ENCODE results near the gene AKAP12. TPM values are rescaled to one million over a fixed set of nuclear protein-coding genes. Genes with fewer than 3 reads are reported as not detected.

Gene AKAP12
- polyA plus RNA-seq, 3 donors from 2014 or later, result 0.19 to 0.21 TPM; not detected in 1

GRCh38 chr6:151243481-151243880, 3.7 kb downstream of the AKAP12 start:
- H3K36me3 Mint-ChIP-seq, result no peaks in the 10 kb centered on the region
- no peak overlapping the region for H3K4me3 Mint-ChIP-seq
- H3K9me3 Mint-ChIP-seq, result no peaks in the 10 kb centered on the region
- peaks cover 6 to 22% (median 16%) of the 10 kb centered on the region in 3 donors for H3K27me3 Mint-ChIP-seq (ENCODE audit: low read depth in 3 of 3)
- DNase-seq, result no peak
- H3K4me1 Mint-ChIP-seq, result peaks cover 4 to 5% of the 10 kb centered on the region in 2 donors
- H3K27ac Mint-ChIP-seq, result no peak overlapping the region

DNA sequence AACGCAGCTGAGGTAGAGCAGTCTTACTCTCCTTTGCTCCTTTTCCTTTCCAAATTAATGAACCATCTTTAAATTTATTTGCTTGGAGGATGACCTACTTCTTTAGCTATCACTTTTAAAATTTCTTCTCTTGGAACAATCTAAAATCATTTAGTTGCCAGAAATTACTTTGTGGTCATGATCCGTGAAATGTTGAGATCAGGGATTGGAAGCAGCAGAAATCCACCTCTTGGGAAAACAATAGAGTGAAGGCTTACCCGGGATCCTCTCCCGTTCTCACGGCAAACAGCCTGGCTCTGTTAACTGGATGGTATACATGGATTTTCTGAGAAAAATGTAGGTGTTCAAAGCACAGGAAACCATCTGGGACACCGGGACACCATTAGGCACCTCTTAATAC, 7.7 kb downstream of the AKAP12 start:
- Mint-ChIP-seq H3K27me3 (ENCODE audit: low read depth in 3 of 3) (peaks cover 6 to 10% (median 6%) of the 10 kb centered on the region in 3 donors), H3K27ac (no peak overlapping the region), H3K9me3 (no peaks in the 10 kb centered on the region), H3K4me1 (no peaks in the 10 kb centered on the region), H3K4me3 (no peak overlapping the region), H3K36me3 (no peaks in the 10 kb centered on the region)
- no peak for DNase-seq

DNA sequence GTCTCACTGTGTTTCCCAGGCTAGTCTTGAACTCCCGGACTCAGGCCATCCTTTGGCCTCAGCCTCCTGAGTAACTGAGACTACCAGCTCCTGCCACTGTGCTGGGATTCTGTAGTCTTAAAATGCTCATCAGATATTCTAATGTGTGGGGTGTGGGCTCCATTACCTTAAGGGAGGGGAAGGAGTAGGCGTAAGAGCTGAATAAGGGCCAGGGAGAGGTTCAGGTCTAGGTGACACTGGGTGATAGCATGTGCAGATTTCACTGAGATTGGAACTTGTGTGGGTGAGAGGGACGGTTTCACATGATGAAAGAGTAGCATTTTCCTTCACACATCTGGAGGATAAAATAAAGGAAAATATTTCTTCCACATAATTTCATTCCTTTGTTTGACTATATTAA, 8.5 kb downstream of the AKAP12 start:
- Mint-ChIP-seq H3K27ac (no peak overlapping the region), H3K4me3 (no peak overlapping the region), H3K36me3 (no peaks in the 10 kb centered on the region), H3K9me3 (no peaks in the 10 kb centered on the region), H3K4me1 (no peaks in the 10 kb centered on the region), H3K27me3 (ENCODE audit: low read depth in 3 of 3) (peaks cover 6 to 7% (median 6%) of the 10 kb centered on the region in 3 donors)
- DNase-seq, result no peak

- Mint-ChIP-seq H3K27ac (no peak overlapping the region), H3K4me3 (no peak overlapping the region), H3K9me3 (no peaks in the 10 kb centered on the region), H3K27me3 (ENCODE audit: low read depth in 3 of 3) (peaks cover 3 to 8% (median 4%) of the 10 kb centered on the region in 3 donors), H3K36me3 (no peaks in the 10 kb centered on the region), H3K4me1 (no peaks in the 10 kb centered on the region)
- no peak for DNase-seq
Observed at GRCh38 chr6:151252634-151253033, 12.9 kb downstream of the AKAP12 start.

- no peak overlapping the region for H3K4me3 Mint-ChIP-seq
- peaks cover 2 to 3% (median 3%) of the 10 kb centered on the region in 3 donors for H3K27me3 Mint-ChIP-seq (ENCODE audit: low read depth in 3 of 3)
- no peaks in the 10 kb centered on the region for H3K4me1 Mint-ChIP-seq
- no peaks in the 10 kb centered on the region for H3K9me3 Mint-ChIP-seq
- H3K36me3 Mint-ChIP-seq, result no peaks in the 10 kb centered on the region
- H3K27ac Mint-ChIP-seq, result no peak overlapping the region
- no peak for DNase-seq
Observed at GRCh38 chr6:151254451-151255081, 14.8 kb downstream of the AKAP12 start.

GRCh38 chr6:151255811-151256210, 16.0 kb downstream of the AKAP12 start:
- no peak for DNase-seq
- Mint-ChIP-seq H3K4me3 (no peak overlapping the region), H3K4me1 (no peaks in the 10 kb centered on the region), H3K27me3 (ENCODE audit: low read depth in 3 of 3) (peaks cover 2 to 7% (median 6%) of the 10 kb centered on the region in 3 donors), H3K36me3 (no peaks in the 10 kb centered on the region), H3K9me3 (no peaks in the 10 kb centered on the region), H3K27ac (no peak overlapping the region)

- DNase-seq, result no peak
- no peak overlapping the region for H3K27ac Mint-ChIP-seq
- H3K4me1 Mint-ChIP-seq, result no peaks in the 10 kb centered on the region
- no peaks in the 10 kb centered on the region for H3K36me3 Mint-ChIP-seq
- H3K4me3 Mint-ChIP-seq, result no peak overlapping the region
- no peaks in the 10 kb centered on the region for H3K9me3 Mint-ChIP-seq
- peaks cover 2 to 7% (median 3%) of the 10 kb centered on the region in 3 donors for H3K27me3 Mint-ChIP-seq (ENCODE audit: low read depth in 3 of 3)
Observed at GRCh38 chr6:151257985-151258445, 18.2 kb downstream of the AKAP12 start.

- no peak for DNase-seq
- no peaks in the 10 kb centered on the region for H3K4me1 Mint-ChIP-seq
- H3K27me3 Mint-ChIP-seq (ENCODE audit: low read depth in 3 of 3), result peaks cover 3 to 9% (median 8%) of the 10 kb centered on the region in 3 donors
- H3K36me3 Mint-ChIP-seq, result no peaks in the 10 kb centered on the region
- no peaks in the 10 kb centered on the region for H3K9me3 Mint-ChIP-seq
- no peak overlapping the region for H3K4me3 Mint-ChIP-seq
- H3K27ac Mint-ChIP-seq, result no peak overlapping the region
Observed at GRCh38 chr6:151260205-151260604, 20.4 kb downstream of the AKAP12 start.

- no peaks in the 10 kb centered on the region for H3K4me1 Mint-ChIP-seq
- no peaks in the 10 kb centered on the region for H3K36me3 Mint-ChIP-seq
- H3K9me3 Mint-ChIP-seq, result no peaks in the 10 kb centered on the region
- no peak overlapping the region for H3K27ac Mint-ChIP-seq
- peaks cover 3 to 12% (median 7%) of the 10 kb centered on the region in 3 donors for H3K27me3 Mint-ChIP-seq (ENCODE audit: low read depth in 3 of 3)
- no peak for DNase-seq
- H3K4me3 Mint-ChIP-seq, result no peak overlapping the region
Observed at GRCh38 chr6:151263035-151263434, 23.3 kb downstream of the AKAP12 start.

- Mint-ChIP-seq H3K27me3 (ENCODE audit: low read depth in 3 of 3) (peaks cover 3 to 12% (median 7%) of the 10 kb centered on the region in 3 donors), H3K27ac (no peak overlapping the region), H3K36me3 (no peaks in the 10 kb centered on the region), H3K4me1 (no peaks in the 10 kb centered on the region), H3K9me3 (no peaks in the 10 kb centered on the region), H3K4me3 (no peak overlapping the region)
- no peak for DNase-seq
Observed at GRCh38 chr6:151263967-151264366, 24.2 kb downstream of the AKAP12 start.

GRCh38 chr6:151265282-151265681, 25.5 kb downstream of the AKAP12 start:
- no peaks in the 10 kb centered on the region for H3K9me3 Mint-ChIP-seq
- no peaks in the 10 kb centered on the region for H3K4me1 Mint-ChIP-seq
- DNase-seq, result no peak
- no peak overlapping the region for H3K4me3 Mint-ChIP-seq
- peaks cover 5 to 11% (median 7%) of the 10 kb centered on the region in 3 donors for H3K27me3 Mint-ChIP-seq (ENCODE audit: low read depth in 3 of 3)
- H3K27ac Mint-ChIP-seq, result no peak overlapping the region
- H3K36me3 Mint-ChIP-seq, result no peaks in the 10 kb centered on the region

DNA sequence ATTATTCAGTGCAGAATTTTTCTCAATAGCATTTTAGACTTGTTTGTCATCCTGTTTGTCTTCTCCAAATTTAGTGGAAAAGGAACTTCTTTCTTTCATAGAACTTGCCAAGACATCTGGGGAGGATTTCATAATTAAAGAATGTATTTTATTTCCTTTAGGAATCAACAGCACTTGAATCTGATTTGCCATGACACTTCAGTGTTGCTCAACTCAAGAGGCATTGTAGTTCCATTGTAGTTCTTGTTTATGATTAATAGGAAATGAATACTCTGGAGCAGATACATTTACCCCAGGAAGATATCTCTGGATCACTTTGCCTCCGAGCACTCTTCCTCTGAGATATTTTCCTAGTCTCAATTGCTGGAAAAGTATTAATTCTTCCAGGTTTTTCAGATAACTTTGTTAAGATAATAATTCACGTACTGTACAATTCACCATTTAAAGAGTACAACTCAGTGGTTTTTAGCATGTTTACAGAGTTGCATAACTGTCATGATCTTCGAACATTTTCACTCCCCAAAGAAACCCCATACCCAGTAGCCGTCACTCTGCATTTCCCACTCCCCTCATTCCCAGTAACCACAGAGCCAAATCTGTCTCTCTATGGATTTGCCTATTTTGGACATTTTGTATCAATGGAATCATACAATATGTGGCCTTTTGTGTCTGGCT, 29.7 kb downstream of the AKAP12 start:
- H3K9me3 Mint-ChIP-seq, result no peaks in the 10 kb centered on the region
- H3K27ac Mint-ChIP-seq, result no peak overlapping the region
- no peak for DNase-seq
- H3K4me3 Mint-ChIP-seq, result no peak overlapping the region
- peaks cover 0 to 7% (median 2%) of the 10 kb centered on the region in 3 donors for H3K27me3 Mint-ChIP-seq (ENCODE audit: low read depth in 3 of 3)
- no peaks in the 10 kb centered on the region for H3K4me1 Mint-ChIP-seq
- no peaks in the 10 kb centered on the region for H3K36me3 Mint-ChIP-seq

- DNase-seq, result no peak
- Mint-ChIP-seq H3K9me3 (no peaks in the 10 kb centered on the region), H3K4me3 (no peak overlapping the region), H3K4me1 (no peaks in the 10 kb centered on the region), H3K27ac (no peak overlapping the region), H3K36me3 (no peaks in the 10 kb centered on the region), H3K27me3 (ENCODE audit: low read depth in 3 of 3) (peaks cover 1 to 9% (median 6%) of the 10 kb centered on the region in 3 donors)
Observed at GRCh38 chr6:151275121-151275520, 35.4 kb downstream of the AKAP12 start.

GRCh38 chr6:151275566-151275965, 35.8 kb downstream of the AKAP12 start:
- H3K27me3 Mint-ChIP-seq (ENCODE audit: low read depth in 3 of 3), result peaks cover 1 to 11% (median 6%) of the 10 kb centered on the region in 3 donors
- no peak overlapping the region for H3K4me3 Mint-ChIP-seq
- H3K9me3 Mint-ChIP-seq, result no peaks in the 10 kb centered on the region
- H3K4me1 Mint-ChIP-seq, result no peaks in the 10 kb centered on the region
- DNase-seq, result no peak
- H3K36me3 Mint-ChIP-seq, result no peaks in the 10 kb centered on the region
- H3K27ac Mint-ChIP-seq, result no peak overlapping the region

Measured in immature natural killer cell (primary cell).